ENCODE data around the gene FOXC2. TPM values are rescaled to one million over a fixed set of nuclear protein-coding genes. Genes with fewer than 3 reads are reported as not detected.

FOXC2 gene
- total and polyA plus RNA-seq, 2 of the 13 experiments (the other 11 are each of a cell fraction or from before 2014, with no cell fraction given) = not detected

- CTCF ChIA-PET (ENCODE audit: low intra/inter-chr PET ratio, low total read pairs) = no interaction called here
- no peak overlapping the region for H3K9ac ChIP-seq (ENCODE audit: insufficient read depth, low read depth, low read length)
- over 99% methylated on average over 8 of the region's 8 CpGs for WGBS (ENCODE audit: low lambda C conversion rate)
- in situ Hi-C loops (cut with HindIII; ENCODE audit: extremely low pct_ligation_motif_present, low pct_unique_long_range_greater_than_20kb) = no loop called here
- no peak for DNase-seq (ENCODE audit: low spot score)
- intact Hi-C loops (cut with micrococcal nuclease; ENCODE audit: unreplicated experiment) = no loop called here
- POLR2A ChIA-PET = no interaction called here
- H3K36me3 ChIP-seq (replicated peaks in 1 of 2; ENCODE audit: control insufficient read depth in 1 of 2, insufficient read depth in 2 of 2, low read length in 2 of 2) = peaks cover 3 to 22% of the 10 kb centered on the region in 2 experiments; a peak in 4 of 5 replicates
- ATAC-seq = no peak
- no peak for TF ChIP-seq MEIS2 (CRISPR knock-in tag; IDR thresholded peaks at IDR 0.05)
- TF ChIP-seq SNAI1 (CRISPR knock-in tag; IDR thresholded peaks at IDR 0.05; ENCODE audit: borderline replicate concordance) = no peak
- TF ChIP-seq FOXM1 (CRISPR knock-in tag; IDR thresholded peaks at IDR 0.05) = no peak
- TF ChIP-seq KDM5B (CRISPR knock-in tag; IDR thresholded peaks at IDR 0.05; ENCODE audit: borderline replicate concordance) = no peak
- TF ChIP-seq ATRX (CRISPR knock-in tag; IDR thresholded peaks at IDR 0.05; ENCODE audit: borderline replicate concordance) = no peak
- no peak for TF ChIP-seq ZNF652 (CRISPR knock-in tag; IDR thresholded peaks at IDR 0.05; ENCODE audit: borderline replicate concordance, low read depth)
- TF ChIP-seq ZNF564 (CRISPR knock-in tag; IDR thresholded peaks at IDR 0.05) = no peak
- FAIRE-seq = no peak
- no peaks in the 10 kb centered on the region for H4K20me1 ChIP-seq (ENCODE audit: insufficient read depth, low read length)
- no peak overlapping the region for H3K4me2 ChIP-seq (ENCODE audit: low read depth, low read length)
- H3K9me3 ChIP-seq (ENCODE audit: low read length) = no peaks in the 10 kb centered on the region
- no peaks in the 10 kb centered on the region for H3K79me2 ChIP-seq (ENCODE audit: insufficient read depth, low read length)
- no peak overlapping the region for H2AFZ ChIP-seq (ENCODE audit: low read length)
- no peak overlapping the region for H3K27ac ChIP-seq (ENCODE audit: extremely low read length, insufficient read depth, low read length)
- BruUV-seq (replicated peaks) = no TSS peak
- H3K27me3 ChIP-seq (ENCODE audit: control insufficient read depth in 1 of 2, insufficient read depth in 2 of 2, low read length in 2 of 2) = no peaks in the 10 kb centered on the region
- no peak overlapping the region for H3K4me3 ChIP-seq (replicated peaks in 1 of 3; ENCODE audit: insufficient read depth in 1 of 3, low read depth in 2 of 3, low read length in 3 of 3)
- no peaks in the 10 kb centered on the region for H3K4me1 ChIP-seq (ENCODE audit: insufficient read depth, low read length)
Measured at GRCh38 chr16:86533767-86534351, 32.8 kb upstream of the FOXC2 start.

GRCh38 chr16:86534779-86535615 is 31.6 kb upstream of the FOXC2 start:
- DNase-seq (ENCODE audit: low spot score) (no peak), FAIRE-seq (no peak), ATAC-seq (no peak)
- H3K4me3 ChIP-seq (replicated peaks in 1 of 3; ENCODE audit: insufficient read depth in 1 of 3, low read depth in 2 of 3, low read length in 3 of 3) = no peak overlapping the region
- H4K20me1 ChIP-seq (ENCODE audit: insufficient read depth, low read length) = no peaks in the 10 kb centered on the region
- H3K27ac ChIP-seq (ENCODE audit: extremely low read length, insufficient read depth, low read length) = no peak overlapping the region
- H3K27me3 ChIP-seq (ENCODE audit: control insufficient read depth in 1 of 2, insufficient read depth in 2 of 2, low read length in 2 of 2) = no peaks in the 10 kb centered on the region
- no peak overlapping the region for H3K9ac ChIP-seq (ENCODE audit: insufficient read depth, low read depth, low read length)
- ChIA-PET CTCF (ENCODE audit: low intra/inter-chr PET ratio, low total read pairs) (no interaction called here), POLR2A (no interaction called here)
- WGBS (ENCODE audit: low lambda C conversion rate) = 90% methylated on average over 17 of the region's 18 CpGs
- no peak overlapping the region for H3K4me2 ChIP-seq (ENCODE audit: low read depth, low read length)
- H3K36me3 ChIP-seq (replicated peaks in 1 of 2; ENCODE audit: control insufficient read depth in 1 of 2, insufficient read depth in 2 of 2, low read length in 2 of 2) = peaks cover 5 to 33% of the 10 kb centered on the region in 2 experiments; a peak in 4 of 5 replicates
- no peaks in the 10 kb centered on the region for H3K9me3 ChIP-seq (ENCODE audit: low read length)
- H3K4me1 ChIP-seq (ENCODE audit: insufficient read depth, low read length) = no peaks in the 10 kb centered on the region
- H3K79me2 ChIP-seq (ENCODE audit: insufficient read depth, low read length) = no peaks in the 10 kb centered on the region
- no peak overlapping the region for H2AFZ ChIP-seq (ENCODE audit: low read length)
- in situ Hi-C loops (cut with HindIII; ENCODE audit: extremely low pct_ligation_motif_present, low pct_unique_long_range_greater_than_20kb) (no loop called here), intact Hi-C loops (cut with micrococcal nuclease; ENCODE audit: unreplicated experiment) (no loop called here)
- BruUV-seq (replicated peaks) = no TSS peak
- TF ChIP-seq HCFC1 (IDR thresholded peaks at IDR 0.05; ENCODE audit: low read depth, low read length) (no peak), SSRP1 (CRISPR knock-in tag; IDR thresholded peaks at IDR 0.05) (no peak)
